Upper lobe of left lung (tissue), 4 donors: Measurements from ENCODE around the gene GEMIN2.

Source experiments
- POLR2A ChIP-seq, 4 donors: fragments of 450-650 bp; IDR thresholded peaks; one replicate each; pipeline ENCODE4 v1.5.1; 2016 to 2017; ENCODE audit warnings: antibody characterized with exemption in 4 of 4, mild to moderate bottlenecking in 2 of 4
- TF ChIP-seq, protein P1 (sequence below), 6 experiments: fragments of 450-650 bp in 4 of 6; fragments of 200-600 bp in 2 of 6; sonication (generic) in 2 of 6; IDR thresholded peaks; one replicate each; pipeline ENCODE4 v1.5.1; 2016 to 2019; ENCODE audit warnings: antibody characterized with exemption in 6 of 6

DNA sequence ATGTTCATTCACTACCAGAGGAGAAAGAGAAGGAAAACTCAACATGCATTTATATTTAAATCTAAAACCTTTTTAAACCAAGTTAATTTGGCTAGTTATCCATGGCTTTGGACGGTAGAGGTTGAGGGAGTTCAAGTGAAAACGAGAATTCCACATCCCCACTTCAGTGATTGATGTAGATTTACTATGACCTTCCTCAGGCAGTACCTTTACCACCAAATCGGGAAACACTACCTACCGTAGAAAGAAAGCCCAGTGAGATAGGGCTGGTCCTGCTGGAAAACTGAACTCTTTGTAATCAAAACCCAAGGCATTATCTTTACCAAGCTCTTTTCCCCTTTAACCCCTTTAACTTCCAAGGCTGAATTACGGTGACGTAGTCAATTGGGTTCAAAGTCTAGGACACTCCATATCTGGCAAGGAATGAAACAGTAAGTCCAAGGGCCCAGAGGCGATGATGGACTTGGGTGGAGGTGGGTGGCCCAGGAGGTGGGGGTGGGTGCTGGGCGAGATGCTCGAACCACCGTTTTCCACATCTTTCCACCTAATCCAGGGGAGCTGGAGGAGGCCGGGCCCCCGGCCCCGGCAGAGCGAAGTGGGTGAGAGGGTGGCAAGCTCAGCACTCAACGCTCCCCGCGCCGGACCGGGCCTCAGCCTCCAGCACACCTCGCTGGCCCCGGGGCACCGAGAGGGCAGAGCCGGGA, 11.7 kb upstream of the GEMIN2 start:
- TF ChIP-seq, protein P1, sequence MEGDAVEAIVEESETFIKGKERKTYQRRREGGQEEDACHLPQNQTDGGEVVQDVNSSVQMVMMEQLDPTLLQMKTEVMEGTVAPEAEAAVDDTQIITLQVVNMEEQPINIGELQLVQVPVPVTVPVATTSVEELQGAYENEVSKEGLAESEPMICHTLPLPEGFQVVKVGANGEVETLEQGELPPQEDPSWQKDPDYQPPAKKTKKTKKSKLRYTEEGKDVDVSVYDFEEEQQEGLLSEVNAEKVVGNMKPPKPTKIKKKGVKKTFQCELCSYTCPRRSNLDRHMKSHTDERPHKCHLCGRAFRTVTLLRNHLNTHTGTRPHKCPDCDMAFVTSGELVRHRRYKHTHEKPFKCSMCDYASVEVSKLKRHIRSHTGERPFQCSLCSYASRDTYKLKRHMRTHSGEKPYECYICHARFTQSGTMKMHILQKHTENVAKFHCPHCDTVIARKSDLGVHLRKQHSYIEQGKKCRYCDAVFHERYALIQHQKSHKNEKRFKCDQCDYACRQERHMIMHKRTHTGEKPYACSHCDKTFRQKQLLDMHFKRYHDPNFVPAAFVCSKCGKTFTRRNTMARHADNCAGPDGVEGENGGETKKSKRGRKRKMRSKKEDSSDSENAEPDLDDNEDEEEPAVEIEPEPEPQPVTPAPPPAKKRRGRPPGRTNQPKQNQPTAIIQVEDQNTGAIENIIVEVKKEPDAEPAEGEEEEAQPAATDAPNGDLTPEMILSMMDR (IDR thresholded peaks at IDR 0.05) = no peak
- no peak for TF ChIP-seq POLR2A (IDR thresholded peaks at IDR 0.05)
